ENCODE data around the gene STIMATE.

The STIMATE gene

GRCh38 chr3:52891615-52892081 lies 5.7 kb downstream of the STIMATE start:
- DNase-seq (ENCODE audit: low spot score) = no peak

GRCh38 chr3:52891164-52891563 lies 6.2 kb downstream of the STIMATE start:
- DNase-seq (ENCODE audit: low spot score) = no peak
- TF ChIP-seq CTCF (IDR thresholded peaks at IDR 0.05; ENCODE audit: borderline replicate concordance, control extremely low read depth, extremely low read depth, insufficient read depth, missing control alignments) = no peak
- in situ Hi-C loops (cut with MboI; ENCODE audit: low sequenced_read_pairs, unreplicated experiment) = no loop called here

More at GRCh38 chr3:52891615-52892081, 5.7 kb downstream of the STIMATE start:
- in situ Hi-C loops (cut with MboI; ENCODE audit: low sequenced_read_pairs, unreplicated experiment) = no loop called here
- no peak for TF ChIP-seq CTCF (IDR thresholded peaks at IDR 0.05; ENCODE audit: borderline replicate concordance, control extremely low read depth, extremely low read depth, insufficient read depth, missing control alignments)

- in situ Hi-C loops (cut with MboI; ENCODE audit: low sequenced_read_pairs, unreplicated experiment) = no loop called here
- no peak for TF ChIP-seq CTCF (IDR thresholded peaks at IDR 0.05; ENCODE audit: borderline replicate concordance, control extremely low read depth, extremely low read depth, insufficient read depth, missing control alignments)
- no peak for DNase-seq (ENCODE audit: low spot score)
Observed at GRCh38 chr3:52890735-52891134, 6.6 kb downstream of the STIMATE start.

DNA sequence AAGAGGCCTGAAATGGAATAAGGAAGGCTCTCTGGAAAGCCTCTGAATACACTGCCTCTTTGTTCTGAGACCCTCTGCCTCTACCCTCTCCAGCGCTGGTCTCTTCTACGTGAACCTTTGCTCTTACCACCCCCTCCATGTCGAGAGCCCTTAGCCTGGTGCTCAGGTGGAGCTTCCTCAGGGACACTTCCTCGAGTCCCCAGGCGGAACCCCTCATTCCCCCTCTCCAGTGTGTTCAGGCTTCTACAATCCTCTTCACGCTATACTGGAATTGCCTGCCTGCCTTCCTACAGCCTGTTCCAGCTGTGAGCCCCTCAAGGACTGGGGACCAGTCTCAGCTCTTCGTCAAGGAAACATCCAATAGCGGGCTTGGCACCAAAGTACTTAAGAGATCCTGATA lies 7.4 kb downstream of the STIMATE start:
- in situ Hi-C loops (cut with MboI; ENCODE audit: low sequenced_read_pairs, unreplicated experiment) = no loop called here
- no peak for TF ChIP-seq CTCF (IDR thresholded peaks at IDR 0.05; ENCODE audit: borderline replicate concordance, control extremely low read depth, extremely low read depth, insufficient read depth, missing control alignments)
- no peak for DNase-seq (ENCODE audit: low spot score)

- in situ Hi-C loops (cut with MboI; ENCODE audit: low sequenced_read_pairs, unreplicated experiment) = no loop called here
- no peak for DNase-seq (ENCODE audit: low spot score)
- TF ChIP-seq CTCF (IDR thresholded peaks at IDR 0.05; ENCODE audit: borderline replicate concordance, control extremely low read depth, extremely low read depth, insufficient read depth, missing control alignments) = no peak
Observed at GRCh38 chr3:52887166-52887565, 10.2 kb downstream of the STIMATE start.

GRCh38 chr3:52886049-52886730 lies 11.2 kb downstream of the STIMATE start:
- TF ChIP-seq CTCF (IDR thresholded peaks at IDR 0.05; ENCODE audit: borderline replicate concordance, control extremely low read depth, extremely low read depth, insufficient read depth, missing control alignments) = no peak
- no peak for DNase-seq (ENCODE audit: low spot score)
- in situ Hi-C loops (cut with MboI; ENCODE audit: low sequenced_read_pairs, unreplicated experiment) = no loop called here
